Choroid plexus epithelial cell (primary cell): ENCODE results near the gene B3GNT7.

Experiments
- DNase-seq: peaks from one replicate; pipeline ENCODE4 v3.0.0-alpha.2; 2010; ENCODE audit warnings: low read depth
- H3K4me3 ChIP-seq: 2 replicates; pipeline ENCODE4 v1.5.1; 2011; ENCODE audit warnings: low read depth, mild to moderate bottlenecking, control low read depth, low read length, moderate library complexity
- TF ChIP-seq, protein P1 (sequence below): conservative IDR thresholded peaks from 2 replicates; pipeline ENCODE4 v1.5.1; 2011; ENCODE audit warnings: low read depth, mild to moderate bottlenecking, control low read depth, inconsistent platforms, low read length, moderate library complexity

B3GNT7 gene

GRCh38 chr2:231433990-231434389 lies 38.5 kb downstream of the B3GNT7 start:
- no peak for DNase-seq
- TF ChIP-seq, protein P1, sequence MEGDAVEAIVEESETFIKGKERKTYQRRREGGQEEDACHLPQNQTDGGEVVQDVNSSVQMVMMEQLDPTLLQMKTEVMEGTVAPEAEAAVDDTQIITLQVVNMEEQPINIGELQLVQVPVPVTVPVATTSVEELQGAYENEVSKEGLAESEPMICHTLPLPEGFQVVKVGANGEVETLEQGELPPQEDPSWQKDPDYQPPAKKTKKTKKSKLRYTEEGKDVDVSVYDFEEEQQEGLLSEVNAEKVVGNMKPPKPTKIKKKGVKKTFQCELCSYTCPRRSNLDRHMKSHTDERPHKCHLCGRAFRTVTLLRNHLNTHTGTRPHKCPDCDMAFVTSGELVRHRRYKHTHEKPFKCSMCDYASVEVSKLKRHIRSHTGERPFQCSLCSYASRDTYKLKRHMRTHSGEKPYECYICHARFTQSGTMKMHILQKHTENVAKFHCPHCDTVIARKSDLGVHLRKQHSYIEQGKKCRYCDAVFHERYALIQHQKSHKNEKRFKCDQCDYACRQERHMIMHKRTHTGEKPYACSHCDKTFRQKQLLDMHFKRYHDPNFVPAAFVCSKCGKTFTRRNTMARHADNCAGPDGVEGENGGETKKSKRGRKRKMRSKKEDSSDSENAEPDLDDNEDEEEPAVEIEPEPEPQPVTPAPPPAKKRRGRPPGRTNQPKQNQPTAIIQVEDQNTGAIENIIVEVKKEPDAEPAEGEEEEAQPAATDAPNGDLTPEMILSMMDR: no peak
- H3K4me3 ChIP-seq: no peak overlapping the region

DNA sequence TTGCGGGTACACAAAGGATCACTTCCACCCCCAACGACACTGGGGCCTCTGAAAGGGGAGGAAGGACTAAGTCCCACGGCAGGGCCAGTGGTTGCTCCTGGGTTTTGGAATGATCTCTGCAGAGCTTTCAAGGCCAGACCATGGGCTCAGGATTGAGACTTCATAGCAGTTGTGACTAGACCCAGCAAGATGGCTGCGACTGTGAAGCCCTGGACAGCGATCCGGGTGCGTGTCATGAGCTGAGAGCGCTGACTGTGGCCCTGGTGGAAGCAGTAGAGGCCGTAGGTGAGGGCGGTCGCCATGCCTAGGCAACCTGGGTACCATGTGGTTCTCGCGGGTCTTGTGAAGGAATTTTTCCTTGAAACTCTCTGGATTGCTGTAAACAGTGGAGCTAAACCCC lies 41.4 kb downstream of the B3GNT7 start:
- no peak for DNase-seq
- H3K4me3 ChIP-seq: no peak overlapping the region
- TF ChIP-seq, protein P1: no peak

DNA sequence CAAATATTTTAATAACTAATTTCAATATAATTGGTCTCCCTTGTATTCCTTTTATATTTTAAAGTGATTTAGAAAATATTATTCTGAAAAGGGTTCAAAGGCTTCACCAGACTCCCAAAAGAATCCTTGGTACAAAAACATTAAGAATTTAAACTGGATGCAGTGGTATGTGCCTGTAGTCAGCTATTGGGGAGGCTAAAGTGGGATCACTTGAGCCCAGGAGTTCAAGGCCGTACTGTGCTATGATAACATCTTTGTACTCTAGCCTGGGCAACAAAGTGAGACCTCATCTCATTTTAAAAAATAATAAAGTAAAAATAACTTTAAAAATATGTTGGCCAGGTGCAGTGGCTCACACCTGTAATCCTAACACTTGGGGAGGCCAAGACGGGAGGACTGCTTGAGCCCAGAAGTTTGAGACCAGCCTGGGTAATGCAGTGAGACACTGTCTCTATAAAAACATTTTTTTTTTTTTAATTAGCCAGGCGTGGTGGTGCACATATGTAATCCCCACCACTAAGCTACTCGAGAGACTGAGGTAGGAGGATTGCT lies 54.1 kb downstream of the B3GNT7 start:
- no peak for DNase-seq
- TF ChIP-seq, protein P1: no peak
- no peak overlapping the region for H3K4me3 ChIP-seq

- TF ChIP-seq, protein P1: no peak
- H3K4me3 ChIP-seq: no peak overlapping the region
- DNase-seq: no peak
These were observed 55.1 kb downstream of the B3GNT7 start for GRCh38 chr2:231450548-231450989.
